CD4-positive, alpha-beta T cell treated with Interleukin-1 beta for 1 hour (primary cell): ENCODE results near the gene ANKRD29.
"Not testable (repeated sequence)": the region's sequence is repeated elsewhere in the genome, so short reads cannot be mapped to it uniquely, and the experiment has no call there.

Experiments used
- DNase-seq, 2 donors: peaks; one replicate each; pipeline ENCODE4 v3.0.0-alpha.2; 2020 to 2022

ANKRD29 gene

DNA sequence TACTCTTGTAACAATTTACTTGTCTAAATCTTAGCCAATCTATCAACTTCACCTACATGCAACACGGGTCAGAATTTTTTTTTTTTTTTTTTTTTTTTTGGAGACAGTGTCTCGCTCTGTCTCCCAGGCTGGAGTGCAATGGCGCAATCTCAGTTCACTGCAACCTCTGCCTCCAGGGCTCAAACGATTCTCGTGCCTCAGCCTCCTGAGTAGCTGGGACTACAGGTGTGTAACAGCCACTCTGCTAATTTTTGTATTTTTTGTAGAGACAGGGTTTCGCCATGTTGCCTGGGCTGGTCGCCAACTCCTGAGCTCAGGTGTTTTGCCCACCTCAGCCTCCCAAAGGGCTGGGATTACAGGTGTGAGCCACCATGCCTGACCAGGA lies 49.6 kb downstream of the ANKRD29 start:
- DNase-seq = not testable (repeated sequence)

DNA sequence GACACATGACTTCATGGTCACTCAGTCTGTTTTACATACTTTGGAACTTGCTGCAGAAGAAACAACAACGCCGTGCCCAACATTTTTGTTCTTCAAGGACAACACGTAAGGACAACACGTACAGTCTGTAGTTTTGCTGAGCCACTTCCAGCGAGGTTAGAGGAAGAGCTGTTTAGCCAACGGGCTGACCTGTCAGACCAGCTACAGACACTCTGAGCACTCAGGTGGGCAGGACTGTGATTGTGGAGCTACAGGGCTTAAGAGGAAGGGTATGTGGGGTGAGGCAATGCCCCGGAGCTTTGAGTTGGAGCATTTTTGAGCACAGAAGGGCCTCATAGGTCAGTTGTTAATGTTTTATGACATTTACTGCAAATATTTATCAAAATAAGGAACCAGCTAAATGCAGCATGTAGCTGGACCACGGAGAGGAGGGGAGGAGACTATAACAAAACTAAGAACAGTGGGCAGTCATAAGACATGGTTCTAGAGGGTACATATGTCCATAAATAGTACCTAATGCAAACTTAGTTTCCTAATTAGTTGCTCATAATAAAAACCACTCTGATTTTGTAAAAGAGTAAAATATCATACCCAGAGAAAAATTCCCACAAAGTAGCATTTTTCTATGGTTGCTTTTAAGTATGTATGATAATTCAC lies 50.1 kb downstream of the ANKRD29 start:
- DNase-seq = no peak

- no peak for DNase-seq
Observed at GRCh38 chr18:23609390-23610023, 53.2 kb downstream of the ANKRD29 start.

DNA sequence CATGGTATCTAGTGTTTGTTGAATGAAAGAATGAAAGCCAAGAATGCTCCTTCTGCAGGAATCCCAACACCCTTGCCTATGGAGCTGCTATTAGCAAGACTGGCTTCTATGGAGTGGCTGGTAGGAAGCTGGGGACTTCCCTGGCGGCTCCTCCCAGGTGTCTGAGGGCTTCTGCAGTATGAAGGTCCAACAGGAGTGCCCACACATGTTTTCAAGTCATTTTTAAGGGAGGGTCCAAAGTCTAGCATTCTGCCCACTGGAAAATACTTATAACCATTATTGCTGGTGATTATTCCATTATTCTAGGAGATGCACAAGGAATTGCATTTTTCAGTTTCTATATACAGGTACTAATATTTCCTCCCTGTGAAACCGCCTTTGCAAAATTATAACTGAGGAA lies 54.5 kb downstream of the ANKRD29 start:
- DNase-seq = no peak

GRCh38 chr18:23605941-23606340 lies 56.8 kb downstream of the ANKRD29 start:
- DNase-seq = no peak

- DNase-seq = no peak
Observed at GRCh38 chr18:23599809-23600208, 62.9 kb downstream of the ANKRD29 start.

GRCh38 chr18:23596183-23596582 lies 66.5 kb downstream of the ANKRD29 start:
- peak in 1 of 2 donors; percentile 34 for DNase-seq

- no peak for DNase-seq
Observed at GRCh38 chr18:23595591-23595990, 67.1 kb downstream of the ANKRD29 start.

GRCh38 chr18:23593720-23594119 lies 69.0 kb downstream of the ANKRD29 start:
- peak in 1 of 2 donors; percentile 17 for DNase-seq

- DNase-seq = no peak
Observed at GRCh38 chr18:23592911-23593310, 69.8 kb downstream of the ANKRD29 start.

DNA sequence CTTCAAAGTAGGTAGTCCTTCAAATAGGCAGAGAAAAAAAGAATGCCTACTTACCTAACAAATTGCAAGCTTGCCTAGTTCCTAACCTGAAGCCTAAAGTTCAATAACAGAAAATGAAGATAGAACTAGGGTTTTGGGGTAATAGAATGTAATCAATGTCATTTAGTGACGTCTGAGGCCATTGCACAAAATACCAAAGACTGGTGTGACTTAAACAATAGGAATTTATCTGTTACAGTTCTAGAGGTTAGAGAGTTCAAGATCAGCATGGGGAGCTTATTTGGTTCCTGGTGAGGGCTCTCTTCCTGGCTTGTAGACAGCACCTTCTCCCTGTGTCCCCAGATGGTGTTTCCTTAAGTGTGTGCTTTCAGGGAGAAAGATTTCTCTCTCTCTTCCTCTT lies 71.7 kb downstream of the ANKRD29 start:
- DNase-seq = no peak

DNA sequence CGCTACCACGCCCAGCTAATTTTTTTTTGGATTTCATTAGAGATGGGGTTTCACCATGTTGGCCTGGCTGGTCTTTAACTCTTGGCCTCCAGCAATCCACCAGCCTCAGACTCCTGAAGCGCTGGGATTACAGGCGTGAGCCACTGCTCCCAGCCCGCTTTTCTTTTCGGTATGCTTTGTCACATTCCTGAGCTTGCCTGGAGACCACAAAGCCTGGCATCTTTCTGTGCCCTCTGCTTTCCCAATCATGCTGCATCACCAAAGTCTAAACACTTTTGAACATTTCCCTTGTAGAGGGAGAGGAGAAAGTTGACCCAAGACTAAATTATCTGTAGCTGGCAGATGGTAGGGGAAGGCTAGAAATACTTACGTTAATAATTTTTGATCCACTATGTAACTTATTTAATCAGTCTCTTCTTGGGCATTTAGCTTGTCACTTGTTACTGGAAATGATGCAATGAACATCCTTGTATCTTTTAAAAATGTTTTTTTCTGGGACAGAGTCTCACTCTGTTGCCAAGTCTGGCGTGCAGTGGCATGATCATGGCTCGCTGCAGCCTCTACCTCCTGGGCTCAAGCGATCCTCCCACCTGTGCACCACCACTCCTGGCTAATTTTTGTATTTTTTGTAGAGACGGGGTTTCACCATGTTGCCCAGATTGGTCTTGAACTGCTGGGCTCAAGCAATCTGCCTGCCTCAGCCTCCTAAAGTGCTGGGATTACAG lies 73.7 kb downstream of the ANKRD29 start:
- DNase-seq = no peak

- no peak for DNase-seq
Observed at GRCh38 chr18:23587220-23587642, 75.5 kb downstream of the ANKRD29 start.

DNA sequence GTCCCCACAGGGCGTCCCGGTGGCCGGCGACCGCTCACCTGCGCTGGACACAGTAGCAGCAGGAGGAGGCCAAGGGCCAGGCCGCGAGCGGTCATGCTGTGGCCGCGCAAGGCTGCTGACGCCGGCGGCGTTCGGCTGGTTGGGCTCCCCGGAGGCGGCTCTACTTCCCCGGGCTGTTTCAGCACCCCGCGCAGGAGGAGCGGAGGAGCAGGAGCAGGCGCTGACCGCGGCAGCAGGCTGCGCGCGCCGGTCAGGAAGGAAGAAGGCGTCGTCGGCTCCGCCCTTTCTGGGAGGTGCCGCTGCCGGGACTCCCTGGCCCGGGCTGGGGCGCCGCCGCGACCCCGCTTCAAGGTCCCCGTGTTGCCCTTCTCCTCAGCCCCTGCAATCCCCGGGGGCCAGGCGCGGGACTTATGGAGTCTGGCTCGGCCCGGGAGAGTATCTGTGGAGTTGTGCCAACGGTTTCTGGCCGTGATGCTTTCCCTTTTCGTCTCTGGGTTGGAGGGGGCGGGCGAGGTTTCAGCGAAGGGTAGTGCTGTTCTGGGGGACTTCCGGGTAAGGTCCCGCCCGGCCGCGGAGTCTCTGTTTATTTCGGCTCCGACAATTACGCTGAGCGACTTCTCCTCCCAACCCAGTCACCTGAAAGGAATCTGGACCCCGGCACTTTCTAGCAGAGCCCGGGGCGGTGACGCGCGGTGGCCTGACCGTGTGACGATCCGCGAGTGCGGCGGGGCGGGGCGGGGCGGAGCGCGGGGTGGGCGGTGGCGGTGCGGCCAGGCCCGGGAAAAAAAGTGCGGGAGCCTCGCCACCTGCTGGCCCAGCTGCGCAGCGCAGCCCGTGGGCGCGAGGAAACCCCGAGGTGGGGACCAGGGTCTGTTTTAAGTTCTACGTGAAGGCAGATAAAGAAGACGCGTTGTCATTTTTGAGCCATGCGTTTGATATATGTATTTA lies 76.2 kb downstream of the ANKRD29 start, which contains the start of gene NPC1:
NPC1 (minus strand) TSS at position 258 of the 948 bp plus-strand sequence; CDS start at position 95, 163 bp downstream.
- peak; percentile 92 to 93 for DNase-seq

DNA sequence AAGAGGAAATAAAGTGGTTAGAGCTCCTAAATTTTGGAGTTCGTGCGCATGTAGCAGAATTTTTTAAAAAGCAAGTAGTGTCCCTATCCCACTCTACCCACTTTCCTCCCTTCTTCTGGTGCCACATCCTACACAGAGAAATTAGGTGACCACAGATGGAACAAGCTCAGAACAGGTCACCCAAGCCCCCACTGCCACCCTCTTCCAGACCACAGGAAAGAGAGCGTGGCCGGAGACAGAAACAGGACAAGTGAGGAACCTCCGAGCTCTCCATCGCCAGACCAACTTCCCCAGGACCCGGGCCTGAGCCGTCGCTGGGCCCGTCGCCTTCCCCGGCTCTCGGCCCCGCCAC lies 76.8 kb downstream of the ANKRD29 start:
- no peak for DNase-seq

DNA sequence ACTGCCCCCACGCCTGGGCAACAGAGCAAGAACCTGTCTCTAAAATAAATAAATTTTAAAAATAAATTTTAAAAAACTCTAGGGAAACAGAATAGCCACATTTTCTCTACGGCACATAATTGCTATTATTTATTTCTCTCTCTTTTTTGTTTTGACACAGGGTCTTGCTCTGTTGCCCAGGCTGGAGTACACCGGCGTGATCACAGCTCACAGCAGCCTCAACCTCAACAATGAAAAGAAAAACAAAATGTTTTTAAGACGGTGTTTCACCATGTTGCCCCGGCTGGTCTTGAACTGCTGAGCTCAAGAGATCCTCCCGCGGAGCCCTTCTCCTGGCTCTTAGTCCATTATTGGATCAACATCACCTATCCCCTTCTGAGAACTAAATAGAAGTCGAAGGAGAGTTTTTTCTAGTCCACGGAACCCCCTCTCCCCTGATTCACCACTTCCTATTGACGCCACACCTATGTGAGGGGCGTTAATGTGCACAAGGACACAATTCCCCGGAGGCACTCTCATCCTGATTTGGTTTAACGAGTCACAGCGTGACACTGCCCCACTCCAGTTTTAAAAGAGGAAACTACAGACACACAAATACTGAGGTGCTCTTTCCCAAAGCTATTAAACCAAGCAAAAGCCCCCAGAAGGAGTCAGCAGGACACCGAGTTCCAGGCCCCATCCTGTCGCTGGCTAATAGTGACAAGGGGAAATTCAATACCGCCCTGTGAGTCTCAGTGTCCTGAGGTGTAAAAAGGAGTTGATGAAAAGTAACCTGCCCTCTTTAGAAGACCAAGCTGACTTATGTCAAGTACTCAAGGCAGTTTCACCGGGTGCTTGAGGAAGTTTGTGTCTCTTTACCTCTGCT lies 77.5 kb downstream of the ANKRD29 start:
- peak; percentile 32 to 51 for DNase-seq

DNA sequence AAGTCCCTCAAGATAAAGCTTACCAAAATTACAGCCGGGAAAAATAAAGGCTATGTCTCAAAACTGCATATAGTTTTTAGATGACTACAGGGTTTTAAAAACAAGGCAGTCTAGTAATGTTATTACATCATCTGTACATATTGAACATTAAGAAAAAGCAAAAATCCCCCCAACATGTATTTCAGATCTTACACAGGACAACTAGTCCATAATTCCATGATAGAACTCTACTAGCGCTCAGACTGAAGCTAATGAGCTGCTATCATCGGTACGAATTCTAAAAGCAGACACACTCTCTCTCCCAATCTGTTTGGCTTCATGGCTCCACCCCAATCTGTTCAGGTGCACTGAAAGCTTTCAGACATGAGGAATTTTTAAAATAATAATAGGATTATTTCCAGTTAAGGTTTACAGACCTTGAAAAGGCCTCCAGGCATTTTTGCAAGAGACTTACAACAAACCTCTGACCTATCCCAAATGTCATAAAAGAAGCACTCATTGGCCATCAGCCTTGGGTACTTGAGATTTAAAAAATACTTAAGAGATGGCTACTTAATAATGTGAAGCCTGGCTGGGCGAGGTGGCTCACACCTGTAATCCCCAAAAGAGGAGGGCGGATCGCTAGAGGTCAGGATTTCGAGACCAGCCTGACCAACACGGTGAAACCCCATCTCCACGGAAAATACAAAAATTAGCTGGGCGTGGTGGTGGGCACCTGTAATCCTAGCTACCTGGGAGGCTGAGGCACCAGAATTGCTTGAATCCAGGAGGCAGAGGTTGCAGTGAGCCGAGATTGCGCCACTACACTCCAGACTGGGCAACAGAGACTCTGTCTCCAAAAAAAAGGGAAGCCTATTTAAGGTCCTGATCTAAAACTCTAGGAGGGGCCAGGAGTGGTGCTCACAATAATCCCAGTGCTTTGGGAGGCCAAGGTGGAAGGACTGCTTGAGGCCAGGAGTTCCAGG lies 78.4 kb downstream of the ANKRD29 start:
- DNase-seq = no peak

- no peak for DNase-seq
Observed at GRCh38 chr18:23583071-23583865, 79.4 kb downstream of the ANKRD29 start.

DNA sequence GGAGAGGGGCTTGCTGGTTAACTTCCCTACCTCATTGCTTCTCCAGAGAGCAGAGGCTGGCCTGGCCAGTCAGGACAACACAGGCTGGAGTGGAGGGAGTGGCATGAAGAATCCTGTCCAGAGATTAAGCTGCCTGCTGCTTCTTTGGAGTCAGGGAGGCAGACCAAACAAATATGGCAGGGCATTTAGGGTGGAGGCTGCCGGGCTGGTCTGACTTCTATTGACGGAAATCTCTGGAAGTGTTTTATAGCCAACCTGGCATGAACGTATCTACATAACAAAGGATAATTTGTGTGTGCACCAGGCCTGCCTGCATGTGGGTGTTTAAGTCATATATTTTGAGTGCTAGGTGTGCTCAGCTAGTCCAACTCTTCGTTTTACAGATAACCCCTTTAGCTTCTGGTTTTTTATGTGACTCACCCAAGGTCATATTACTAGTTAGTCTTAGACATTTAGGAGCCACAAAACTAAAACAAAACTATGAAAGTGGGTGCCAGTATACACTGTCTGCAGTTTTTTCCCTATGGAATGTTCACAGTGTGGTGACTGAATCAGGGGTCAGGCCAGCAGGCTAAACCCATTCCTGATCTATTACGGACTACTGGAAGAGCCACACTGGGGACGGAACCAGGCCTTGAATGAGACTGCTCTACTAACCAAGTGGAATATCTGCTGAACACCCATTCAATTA lies 81.9 kb downstream of the ANKRD29 start:
- DNase-seq = no peak
